Measurements from ENCODE around the gene ACYP2.
"Not testable (repeated sequence)": the region's sequence is repeated elsewhere in the genome, so short reads cannot be mapped to it uniquely, and the experiment has no call there.

ACYP2 gene

GRCh38 chr2:54267577-54267976, 152.2 kb downstream of the ACYP2 start:
- ATAC-seq (replicated peaks) (no peak), DNase-seq (no peak)
- Mint-ChIP-seq H3K9me3 (peaks cover 9 to 14% of the 10 kb centered on the region in 2 donors), H3K27me3 (no peaks in the 10 kb centered on the region), H3K36me3 (peaks cover 15 to 23% of the 10 kb centered on the region in 2 donors), H3K4me1 (peaks cover 16 to 18% of the 10 kb centered on the region in 2 donors), H3K4me3 (no peak overlapping the region), H3K27ac (no peak overlapping the region)

DNA sequence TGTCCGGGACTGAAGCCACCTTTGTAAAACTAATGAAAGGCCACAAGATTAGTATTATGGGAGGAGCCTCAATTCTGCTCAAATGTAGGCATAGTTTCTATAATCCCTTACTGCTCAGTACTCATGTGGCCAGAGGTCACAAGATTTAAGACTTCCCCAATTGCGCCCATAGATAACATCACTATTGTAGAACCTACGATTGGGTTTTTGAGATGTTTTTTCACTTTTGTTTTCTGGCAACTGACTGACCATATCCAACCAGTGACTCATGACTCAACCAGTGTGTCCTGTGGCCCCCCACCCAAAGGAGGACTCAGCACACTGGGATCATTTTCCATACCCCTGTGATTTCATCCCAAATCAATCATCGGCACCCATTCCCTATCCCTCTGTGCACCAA, 155.8 kb downstream of the ACYP2 start:
- H3K36me3 Mint-ChIP-seq: peaks cover 4 to 7% of the 10 kb centered on the region in 2 donors
- H3K9me3 Mint-ChIP-seq: no peaks in the 10 kb centered on the region
- ATAC-seq (replicated peaks) (peak in 1 of 2 donors; percentile 18), DNase-seq (no peak)
- H3K27me3 Mint-ChIP-seq: no peaks in the 10 kb centered on the region
- peak overlapping the region; percentile 1 for H3K27ac Mint-ChIP-seq
- H3K4me3 Mint-ChIP-seq: peak overlapping the region in 1 of 2 donors; percentile 10
- peaks cover 16 to 22% of the 10 kb centered on the region in 2 donors for H3K4me1 Mint-ChIP-seq

GRCh38 chr2:54271843-54272627, 156.6 kb downstream of the ACYP2 start:
- Mint-ChIP-seq H3K4me3 (peak overlapping the region in 1 of 2 donors; percentile 6), H3K4me1 (peaks cover 16 to 22% of the 10 kb centered on the region in 2 donors), H3K36me3 (peaks cover 4 to 7% of the 10 kb centered on the region in 2 donors), H3K9me3 (no peaks in the 10 kb centered on the region), H3K27ac (peak overlapping the region; percentile 82), H3K27me3 (no peaks in the 10 kb centered on the region)
- DNase-seq (peak; percentile 43), ATAC-seq (replicated peaks) (peak; percentile 98)

DNA sequence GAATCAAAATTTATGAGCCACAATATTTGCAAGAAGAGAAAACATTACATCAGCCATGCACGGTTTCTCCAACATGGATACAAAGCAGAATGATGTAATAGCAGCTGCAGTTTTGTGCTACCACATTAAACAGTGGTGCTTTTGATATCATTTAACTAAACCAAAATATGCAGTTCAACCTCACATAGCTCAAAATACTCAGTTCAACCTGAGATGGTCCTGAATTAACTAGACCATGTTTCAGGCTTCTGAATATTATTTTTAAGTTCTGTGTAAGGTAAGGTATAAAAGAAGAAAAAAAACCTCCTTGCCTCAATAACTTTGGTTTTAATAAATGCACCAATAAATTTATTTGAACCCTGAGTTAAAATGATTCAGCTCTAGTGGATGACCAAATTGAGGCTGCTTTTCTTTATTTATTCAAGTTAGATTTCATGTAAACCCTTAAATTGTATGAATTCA, 159.4 kb downstream of the ACYP2 start:
- no peak for ATAC-seq (replicated peaks)

GRCh38 chr2:54275541-54275940, 160.1 kb downstream of the ACYP2 start:
- ATAC-seq (replicated peaks): no peak
- Mint-ChIP-seq H3K9me3 (no peaks in the 10 kb centered on the region), H3K36me3 (peaks cover 4 to 7% of the 10 kb centered on the region in 2 donors), H3K4me3 (no peak overlapping the region), H3K27me3 (no peaks in the 10 kb centered on the region), H3K4me1 (peaks cover 16 to 22% of the 10 kb centered on the region in 2 donors), H3K27ac (no peak overlapping the region)
- no peak for DNase-seq

More for the DNA sequence above, 159.4 kb downstream of the ACYP2 start:
- H3K4me1 Mint-ChIP-seq: peaks cover 16 to 22% of the 10 kb centered on the region in 2 donors
- no peak for DNase-seq
- no peak overlapping the region for H3K27ac Mint-ChIP-seq
- H3K4me3 Mint-ChIP-seq: no peak overlapping the region
- H3K27me3 Mint-ChIP-seq: no peaks in the 10 kb centered on the region
- no peaks in the 10 kb centered on the region for H3K9me3 Mint-ChIP-seq
- peaks cover 4 to 7% of the 10 kb centered on the region in 2 donors for H3K36me3 Mint-ChIP-seq

DNA sequence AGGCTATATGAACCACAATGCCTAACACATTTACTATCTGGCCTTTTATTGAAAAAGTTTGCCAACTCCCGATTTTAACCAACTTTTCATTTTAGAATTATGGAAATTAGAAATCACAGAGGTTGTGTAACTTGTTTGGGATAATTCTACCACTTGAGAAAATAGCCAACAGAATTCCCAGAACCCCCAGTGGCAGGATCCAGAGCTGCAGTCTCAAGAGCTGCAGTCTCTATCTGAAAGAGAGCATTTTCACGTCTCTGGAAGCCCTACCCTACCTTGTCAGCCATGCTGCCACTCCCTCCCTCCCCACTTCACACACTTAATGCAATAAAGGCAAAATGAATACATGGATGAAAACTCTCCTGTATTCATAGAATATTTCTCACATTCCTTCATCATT, 164.0 kb downstream of the ACYP2 start:
- Mint-ChIP-seq H3K9me3 (no peaks in the 10 kb centered on the region), H3K27ac (no peak overlapping the region), H3K27me3 (no peaks in the 10 kb centered on the region), H3K4me3 (no peak overlapping the region), H3K36me3 (no peaks in the 10 kb centered on the region), H3K4me1 (no peaks in the 10 kb centered on the region)
- ATAC-seq (replicated peaks) (no peak), DNase-seq (no peak)

- Mint-ChIP-seq H3K4me1 (no peaks in the 10 kb centered on the region), H3K36me3 (peaks cover 5 to 8% of the 10 kb centered on the region in 2 donors), H3K4me3 (no peak overlapping the region), H3K27me3 (no peaks in the 10 kb centered on the region), H3K27ac (no peak overlapping the region), H3K9me3 (peaks cover 0 to 5% of the 10 kb centered on the region in 2 donors)
- DNase-seq (no peak), ATAC-seq (replicated peaks) (no peak)
Measured at GRCh38 chr2:54284826-54285225, 169.4 kb downstream of the ACYP2 start.

DNA sequence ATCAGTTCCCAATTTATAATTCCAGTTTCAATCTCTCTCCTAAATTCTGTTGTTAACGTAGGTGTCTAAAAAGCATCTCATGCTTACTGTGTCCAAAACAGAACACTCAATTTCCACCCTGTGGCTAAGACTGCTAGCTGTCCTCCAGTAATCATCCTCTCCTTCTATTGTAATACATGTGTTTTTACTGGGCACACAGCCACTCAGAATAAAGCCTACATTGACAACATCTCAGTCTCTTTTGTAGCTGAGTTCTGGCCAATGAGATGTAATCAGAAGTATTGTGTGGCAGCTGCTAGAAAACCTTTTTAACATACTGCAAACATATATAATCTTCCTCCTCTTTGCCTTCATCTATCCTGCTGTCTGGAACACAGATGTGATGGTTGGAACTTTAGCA, 170.0 kb downstream of the ACYP2 start:
- H3K27ac Mint-ChIP-seq: no peak overlapping the region
- DNase-seq (no peak), ATAC-seq (replicated peaks) (no peak)
- no peaks in the 10 kb centered on the region for H3K4me1 Mint-ChIP-seq
- no peak overlapping the region for H3K4me3 Mint-ChIP-seq
- peaks cover 5 to 8% of the 10 kb centered on the region in 2 donors for H3K36me3 Mint-ChIP-seq
- no peaks in the 10 kb centered on the region for H3K27me3 Mint-ChIP-seq
- H3K9me3 Mint-ChIP-seq: peaks cover 0 to 5% of the 10 kb centered on the region in 2 donors

DNA sequence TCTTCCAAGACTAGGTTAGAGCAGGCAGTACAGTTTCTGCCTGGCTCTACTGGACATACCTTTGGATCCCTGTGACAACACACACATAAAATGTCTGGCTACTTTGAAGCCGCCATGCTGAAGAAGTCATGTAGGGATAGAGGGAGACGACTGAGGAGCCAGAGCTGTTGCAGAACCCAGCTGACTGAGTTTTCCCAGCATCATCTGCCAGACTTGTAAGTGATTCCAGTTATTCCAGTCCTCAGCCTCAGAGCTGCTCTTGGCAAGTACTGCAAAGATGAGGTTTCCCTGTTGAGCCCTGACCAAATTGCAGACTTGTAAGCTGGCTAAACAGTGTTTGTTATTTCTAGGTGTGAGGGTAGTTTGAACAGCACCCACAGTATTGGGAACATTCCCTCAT, 172.1 kb downstream of the ACYP2 start:
- Mint-ChIP-seq H3K27ac (no peak overlapping the region), H3K36me3 (peaks cover 5 to 8% of the 10 kb centered on the region in 2 donors), H3K4me1 (no peaks in the 10 kb centered on the region), H3K27me3 (no peaks in the 10 kb centered on the region), H3K9me3 (peaks cover 0 to 5% of the 10 kb centered on the region in 2 donors), H3K4me3 (no peak overlapping the region)
- ATAC-seq (replicated peaks) (no peak), DNase-seq (no peak)

DNA sequence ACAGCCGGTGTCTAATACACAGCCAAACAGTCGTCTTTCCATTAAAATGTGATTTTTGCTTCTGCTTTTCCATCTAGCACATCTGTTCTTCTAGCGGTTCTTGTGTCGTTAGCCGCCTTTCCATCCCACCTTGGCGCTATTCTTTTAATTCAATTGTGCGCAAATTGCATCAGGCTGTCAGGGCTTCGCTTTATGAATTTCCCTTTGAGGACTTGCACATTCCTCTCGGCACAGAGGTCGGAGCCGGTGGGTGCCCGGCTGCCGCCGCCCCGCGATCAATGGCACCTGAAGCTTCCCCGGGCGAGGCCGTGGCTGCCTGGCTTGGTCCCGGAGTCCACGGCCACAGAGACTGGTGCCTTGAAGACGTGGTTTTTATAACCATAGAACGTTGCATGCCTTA, 174.5 kb downstream of the ACYP2 start:
- peaks cover 5 to 8% of the 10 kb centered on the region in 2 donors for H3K36me3 Mint-ChIP-seq
- no peak for ATAC-seq (replicated peaks)
- H3K4me3 Mint-ChIP-seq: no peak overlapping the region
- H3K27ac Mint-ChIP-seq: no peak overlapping the region
- H3K4me1 Mint-ChIP-seq: no peaks in the 10 kb centered on the region
- no peak for DNase-seq
- H3K9me3 Mint-ChIP-seq: peaks cover 0 to 5% of the 10 kb centered on the region in 2 donors
- H3K27me3 Mint-ChIP-seq: no peaks in the 10 kb centered on the region

DNA sequence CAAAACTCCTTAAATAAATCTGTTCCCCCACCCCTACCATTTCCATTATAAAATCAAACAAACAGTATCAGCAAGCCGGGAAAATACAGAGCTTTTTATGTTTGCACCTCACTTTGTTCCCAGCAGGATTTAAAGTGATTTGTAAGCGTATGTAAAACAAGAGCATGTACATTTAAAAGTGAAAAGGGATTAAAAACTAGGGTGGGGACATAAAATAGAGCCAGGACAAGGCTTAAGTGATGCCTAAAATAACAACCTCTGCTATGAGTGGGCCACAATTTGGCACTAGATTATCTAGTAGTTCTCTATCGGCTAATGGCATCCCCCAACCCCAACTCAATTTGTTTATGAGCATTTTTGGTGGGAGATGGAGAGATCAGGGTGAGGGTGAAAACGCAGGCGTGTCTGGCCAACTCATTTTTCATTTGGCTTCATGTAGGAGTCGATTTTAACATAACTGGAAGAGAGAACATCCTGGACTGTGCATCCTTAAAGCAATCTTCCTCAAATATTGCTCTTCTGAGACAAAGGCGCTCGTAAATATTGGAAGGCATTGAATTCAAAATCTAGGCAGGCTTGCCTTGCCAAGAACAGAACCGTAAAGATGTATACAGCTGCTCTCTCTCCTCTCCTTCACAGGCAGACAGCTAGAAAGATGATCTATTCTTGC, 175.1 kb downstream of the ACYP2 start:
- no peaks in the 10 kb centered on the region for H3K4me1 Mint-ChIP-seq
- no peak overlapping the region for H3K4me3 Mint-ChIP-seq
- no peak overlapping the region for H3K27ac Mint-ChIP-seq
- DNase-seq (no peak), ATAC-seq (replicated peaks) (no peak)
- peaks cover 0 to 2% of the 10 kb centered on the region in 2 donors for H3K9me3 Mint-ChIP-seq
- H3K36me3 Mint-ChIP-seq: peaks cover 3 to 4% of the 10 kb centered on the region in 2 donors
- no peaks in the 10 kb centered on the region for H3K27me3 Mint-ChIP-seq

GRCh38 chr2:54294665-54295064, 179.2 kb downstream of the ACYP2 start:
- not testable (repeated sequence) for H3K4me3 Mint-ChIP-seq; DNase-seq; H3K36me3 Mint-ChIP-seq; H3K4me1 Mint-ChIP-seq; H3K27me3 Mint-ChIP-seq; H3K27ac Mint-ChIP-seq; ATAC-seq (replicated peaks); H3K9me3 Mint-ChIP-seq

- DNase-seq (no peak), ATAC-seq (replicated peaks) (no peak)
- Mint-ChIP-seq H3K27ac (no peak overlapping the region), H3K9me3 (no peaks in the 10 kb centered on the region), H3K36me3 (no peaks in the 10 kb centered on the region), H3K4me3 (no peak overlapping the region), H3K4me1 (no peaks in the 10 kb centered on the region), H3K27me3 (no peaks in the 10 kb centered on the region)
Measured at GRCh38 chr2:54295911-54296310, 180.5 kb downstream of the ACYP2 start.

DNA sequence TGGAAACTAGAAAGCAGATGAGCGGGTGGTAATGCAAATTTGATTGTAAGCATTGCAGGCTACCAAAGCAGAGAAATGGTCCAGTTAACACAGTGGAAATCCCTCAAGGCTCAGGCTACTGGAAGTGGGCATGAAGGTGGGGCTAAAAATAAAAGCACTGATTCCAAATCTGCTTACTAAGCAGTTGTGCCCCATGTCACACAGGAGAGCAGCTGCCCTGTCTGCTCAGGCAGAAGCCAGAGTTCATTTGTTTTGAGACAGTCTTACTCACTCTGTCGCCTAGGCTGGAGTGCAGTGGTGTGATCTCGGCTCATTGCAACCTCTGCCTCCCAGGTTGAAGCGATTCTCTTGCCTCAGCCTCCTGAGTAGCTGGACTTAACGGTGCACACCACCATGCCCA, 183.1 kb downstream of the ACYP2 start:
- ATAC-seq (replicated peaks): no peak
- H3K36me3 Mint-ChIP-seq: peaks cover 0 to 2% of the 10 kb centered on the region in 2 donors
- no peak overlapping the region for H3K4me3 Mint-ChIP-seq
- no peaks in the 10 kb centered on the region for H3K27me3 Mint-ChIP-seq
- no peak overlapping the region for H3K27ac Mint-ChIP-seq
- no peak for DNase-seq
- no peaks in the 10 kb centered on the region for H3K9me3 Mint-ChIP-seq
- no peaks in the 10 kb centered on the region for H3K4me1 Mint-ChIP-seq

DNA sequence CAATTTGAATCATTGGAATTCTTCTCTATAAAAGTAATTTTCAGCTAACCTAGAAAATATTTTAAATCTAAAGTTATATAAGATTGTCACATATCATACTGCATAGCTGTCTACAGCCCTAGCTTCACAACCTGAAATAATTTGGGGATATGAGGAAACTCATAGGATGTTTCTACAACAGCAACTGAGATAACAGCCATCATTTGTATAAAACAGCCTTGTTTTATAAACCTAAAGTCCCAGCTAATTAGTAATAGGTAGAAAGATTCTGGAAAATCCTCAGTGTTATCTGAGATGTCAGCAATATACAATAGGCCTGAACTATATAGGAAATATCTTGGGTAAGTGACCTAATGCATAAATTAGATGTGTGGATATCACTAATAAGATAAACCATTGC, 188.2 kb downstream of the ACYP2 start:
- peaks cover 2 to 3% of the 10 kb centered on the region in 2 donors for H3K36me3 Mint-ChIP-seq
- no peak overlapping the region for H3K27ac Mint-ChIP-seq
- H3K4me1 Mint-ChIP-seq: no peaks in the 10 kb centered on the region
- no peaks in the 10 kb centered on the region for H3K27me3 Mint-ChIP-seq
- no peak overlapping the region for H3K4me3 Mint-ChIP-seq
- ATAC-seq (replicated peaks): no peak
- DNase-seq: no peak
- no peaks in the 10 kb centered on the region for H3K9me3 Mint-ChIP-seq

All from stimulated activated naive B cell treated with anti-CD40 and anti-IgM and Interleukin-4, amounts not matched to agents 10 μg/mL and 1 μg/mL and 100 μg/mL, for 72 hours (primary cell).